HEK293 (cell line): ENCODE measurements around the gene TAPBP.

ENCODE experiments used
- ATF2 ChIP-seq: fragments of 450-650 bp; formaldehyde crosslinking; IDR thresholded peaks from 2 replicates; pipeline ENCODE4 v1.5.1; 2016; ENCODE audit warnings: missing biosample characterization, missing genetic modification characterization, low read depth
- CTCF ChIP-seq: fragments of 450-650 bp; formaldehyde crosslinking; IDR thresholded peaks from 2 replicates; pipeline ENCODE4 v1.5.1; 2016; ENCODE audit warnings: missing biosample characterization, missing genetic modification characterization
- GLIS1 ChIP-seq: fragments of 450-650 bp; formaldehyde crosslinking; IDR thresholded peaks from 2 replicates; pipeline ENCODE4 v1.5.1; 2016; ENCODE audit warnings: missing biosample characterization, missing genetic modification characterization
- PBX3 ChIP-seq: sonication (generic); formaldehyde crosslinking; IDR thresholded peaks from 2 replicates; pipeline ENCODE4 v1.8.1; 2022; ENCODE audit warnings: mild to moderate bottlenecking, moderate library complexity, missing genetic modification reagents
- ZNF791 ChIP-seq: fragments of 450-650 bp; formaldehyde crosslinking; IDR thresholded peaks from 2 replicates; pipeline ENCODE4 v1.5.1; 2016; ENCODE audit warnings: missing biosample characterization, missing genetic modification characterization

- TF ChIP-seq ZNF791 (tag by site-specific recombination) (no peak), PBX3 (CRISPR knock-in tag) (no peak), ATF2 (tag by site-specific recombination) (no peak), CTCF (tag by site-specific recombination) (no peak), GLIS1 (no peak)
Measured at GRCh38 chr6:33292996-33293682, 20.7 kb downstream of the TAPBP start.
